ENCODE measurements around the gene RBBP8. TPM values are rescaled to one million over a fixed set of nuclear protein-coding genes. Genes with fewer than 3 reads are reported as not detected.

The RBBP8 gene
- total RNA-seq, 1 experiment from 2014 or later, result 65.2 TPM

DNA sequence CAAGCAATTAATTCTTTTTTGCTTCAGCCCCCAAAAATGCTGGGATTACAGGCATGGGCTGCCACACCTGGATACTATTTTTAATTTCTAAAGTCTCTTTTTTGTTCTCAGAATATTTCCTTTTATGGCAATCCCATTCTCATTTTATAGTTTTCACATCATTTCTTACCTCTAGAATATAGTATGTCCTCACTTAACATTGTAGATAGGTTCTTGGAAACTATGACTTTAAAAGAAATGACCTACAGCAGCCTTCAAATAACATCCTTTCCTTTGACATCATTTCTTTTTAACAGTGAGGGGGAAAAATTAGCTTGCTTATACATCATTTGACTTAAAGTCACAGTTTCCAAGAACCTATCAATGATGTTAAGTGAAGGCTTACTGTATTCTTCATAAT lies 31.6 kb downstream of the RBBP8 start:
- peaks cover 3 to 30% (median 19%) of the 10 kb centered on the region in 3 experiments; a peak in 5 of 7 replicates for H3K36me3 Mint-ChIP-seq (ENCODE audit: insufficient read depth in 1 of 3, low read depth in 3 of 3)
- Histone ChIP-seq H3K18ac (ENCODE audit: insufficient read length, low read depth, low read length) (no peak overlapping the region), H4K20me1 (ENCODE audit: control insufficient read depth, insufficient read depth, insufficient read length) (no peaks in the 10 kb centered on the region), H2AFZ (ENCODE audit: low read length) (no peak overlapping the region), H3K27me3 (ENCODE audit: insufficient read depth, low read length) (no peaks in the 10 kb centered on the region), H3K79me1 (ENCODE audit: insufficient read depth, low read depth, low read length, poor library complexity, severe bottlenecking) (peaks cover 3% of the 10 kb centered on the region), H3K14ac (ENCODE audit: insufficient read depth, low read length) (no peak overlapping the region), H3K9ac (ENCODE audit: extremely low read depth, insufficient read length, low read length) (no peak overlapping the region), H3K27ac (ENCODE audit: insufficient read length, low read depth, low read length) (no peak overlapping the region), H3K4me2 (ENCODE audit: insufficient read depth, insufficient read length, low read length) (no peak overlapping the region), H3K23ac (ENCODE audit: insufficient read length, low read depth, low read length) (no peak overlapping the region), H3K9me3 (ENCODE audit: control insufficient read depth, low read depth, low read length) (no peaks in the 10 kb centered on the region), H3K23me2 (ENCODE audit: insufficient read length, low read depth, low read length, poor library complexity, severe bottlenecking) (no peaks in the 10 kb centered on the region), H2BK15ac (ENCODE audit: low read depth, low read length) (no peak overlapping the region), H2BK5ac (ENCODE audit: insufficient read length, low read length) (no peak overlapping the region), H3T11ph (ENCODE audit: low read length) (no peak overlapping the region), H3K79me2 (ENCODE audit: insufficient read depth, low read length) (no peaks in the 10 kb centered on the region), H2BK12ac (ENCODE audit: insufficient read length, low read depth, low read length) (no peak overlapping the region), H3K4me1 (ENCODE audit: insufficient read depth, low read length) (no peaks in the 10 kb centered on the region), H4K91ac (ENCODE audit: insufficient read length, low read depth, low read length) (no peak overlapping the region), H3K4ac (ENCODE audit: low read depth, low read length) (no peak overlapping the region), H4K5ac (ENCODE audit: insufficient read length, low read depth, low read length) (no peak overlapping the region), H4K8ac (replicated peaks; ENCODE audit: insufficient read length, low read depth, low read length) (no peak overlapping the region), H2AK5ac (ENCODE audit: insufficient read length, low read length) (no peak overlapping the region), H3K56ac (ENCODE audit: insufficient read length, low read depth, low read length) (no peak overlapping the region), H2BK120ac (ENCODE audit: low read depth, low read length, poor library complexity, severe bottlenecking) (no peak overlapping the region), H2BK20ac (ENCODE audit: low read depth, low read length, poor library complexity, severe bottlenecking) (no peak overlapping the region)
- no peak overlapping the region for H3K27ac Mint-ChIP-seq
- no peak overlapping the region for H3K4me3 Mint-ChIP-seq
- peaks cover 4 to 7% of the 10 kb centered on the region in 2 experiments; a peak in 2 of 4 replicates for H3K4me1 Mint-ChIP-seq
- no peaks in the 10 kb centered on the region for H3K27me3 Mint-ChIP-seq (ENCODE audit: low read depth)
- no peak for DNase-seq
- H3K9me3 Mint-ChIP-seq, result no peaks in the 10 kb centered on the region
- TF ChIP-seq, protein P1, sequence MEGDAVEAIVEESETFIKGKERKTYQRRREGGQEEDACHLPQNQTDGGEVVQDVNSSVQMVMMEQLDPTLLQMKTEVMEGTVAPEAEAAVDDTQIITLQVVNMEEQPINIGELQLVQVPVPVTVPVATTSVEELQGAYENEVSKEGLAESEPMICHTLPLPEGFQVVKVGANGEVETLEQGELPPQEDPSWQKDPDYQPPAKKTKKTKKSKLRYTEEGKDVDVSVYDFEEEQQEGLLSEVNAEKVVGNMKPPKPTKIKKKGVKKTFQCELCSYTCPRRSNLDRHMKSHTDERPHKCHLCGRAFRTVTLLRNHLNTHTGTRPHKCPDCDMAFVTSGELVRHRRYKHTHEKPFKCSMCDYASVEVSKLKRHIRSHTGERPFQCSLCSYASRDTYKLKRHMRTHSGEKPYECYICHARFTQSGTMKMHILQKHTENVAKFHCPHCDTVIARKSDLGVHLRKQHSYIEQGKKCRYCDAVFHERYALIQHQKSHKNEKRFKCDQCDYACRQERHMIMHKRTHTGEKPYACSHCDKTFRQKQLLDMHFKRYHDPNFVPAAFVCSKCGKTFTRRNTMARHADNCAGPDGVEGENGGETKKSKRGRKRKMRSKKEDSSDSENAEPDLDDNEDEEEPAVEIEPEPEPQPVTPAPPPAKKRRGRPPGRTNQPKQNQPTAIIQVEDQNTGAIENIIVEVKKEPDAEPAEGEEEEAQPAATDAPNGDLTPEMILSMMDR (conservative IDR thresholded peaks at IDR 0.05), result no peak

All from H9 (cell line).